Subcutaneous adipose tissue (tissue), 4 donors: ENCODE data around the gene HEPACAM2. TPM values are rescaled to one million over a fixed set of nuclear protein-coding genes. Genes with fewer than 3 reads are reported as not detected.

Experiments used
- CTCF ChIP-seq: fragments of 450-650 bp; IDR thresholded peaks from one replicate; pipeline ENCODE4 v1.5.1; 2016; ENCODE audit warnings: low read depth, mild to moderate bottlenecking, control low read depth, antibody characterized with exemption, moderate library complexity
- total RNA-seq, 4 donors: library from RNA; depleted of rRNA; stranded (reverse); fragments of >200 nt; gene quantifications; one replicate each; pipeline ENCODE4 v1.1.0, GENCODE V29; 2016

HEPACAM2 gene
- total RNA-seq, result under 1 TPM in 1 of 4 donors, not detected in 3; 0.17 TPM

- no peak for TF ChIP-seq CTCF
These were observed at the start of gene HEPACAM2 for GRCh38 chr7:93226310-93226709. HEPACAM2 (minus strand) TSS chr7:93226469.

- TF ChIP-seq CTCF, result no peak
These were observed 39.0 kb upstream of the HEPACAM2 start for GRCh38 chr7:93265220-93265619.

- no peak for TF ChIP-seq CTCF
These were observed 36.3 kb upstream of the HEPACAM2 start for GRCh38 chr7:93262535-93262934.

- no peak for TF ChIP-seq CTCF
These were observed 32.4 kb upstream of the HEPACAM2 start for GRCh38 chr7:93258661-93259060.

- TF ChIP-seq CTCF, result no peak
These were observed 23.4 kb upstream of the HEPACAM2 start for GRCh38 chr7:93249491-93250148.

GRCh38 chr7:93245525-93246432 is 19.5 kb upstream of the HEPACAM2 start:
- no peak for TF ChIP-seq CTCF

GRCh38 chr7:93242106-93242505 is 15.8 kb upstream of the HEPACAM2 start:
- TF ChIP-seq CTCF, result no peak
